Type B pancreatic cell (in vitro differentiated cells): ENCODE results near the gene TEAD3. TPM values are rescaled to one million over a fixed set of nuclear protein-coding genes. Genes with fewer than 3 reads are reported as not detected.

Experiments used
- DNase-seq: peaks from one replicate; pipeline ENCODE4 v3.0.0; 2021; ENCODE audit warnings: mixed read lengths; ENCODE audit not compliant: unreplicated experiment; ENCODE audit errors: extremely low spot score
- H3K27ac Mint-ChIP-seq: 2 replicates; pipeline ENCODE4 v1.8.0; 2021; ENCODE audit warnings: mild to moderate bottlenecking, mixed read lengths
- H3K27me3 Mint-ChIP-seq: 2 replicates; pipeline ENCODE4 v1.8.0; 2021; ENCODE audit warnings: mixed read lengths
- H3K36me3 Mint-ChIP-seq: 2 replicates; pipeline ENCODE4 v1.8.0; 2021; ENCODE audit warnings: mixed read lengths
- H3K4me1 Mint-ChIP-seq: one replicate; pipeline ENCODE4 v1.8.0; 2021; ENCODE audit warnings: mixed read lengths; ENCODE audit not compliant: unreplicated experiment
- H3K4me3 Mint-ChIP-seq: 2 replicates; pipeline ENCODE4 v1.8.0; 2021; ENCODE audit warnings: mild to moderate bottlenecking, mixed read lengths
- H3K9me3 Mint-ChIP-seq: 2 replicates; pipeline ENCODE4 v1.8.0; 2021; ENCODE audit warnings: mixed read lengths
- total RNA-seq: library from RNA; stranded (reverse); gene quantifications from 2 replicates; pipeline ENCODE4 v1.2.1, GENCODE V29; 2021; ENCODE audit warnings: low replicate concordance
- TF ChIP-seq, protein P1 (sequence below): fragments of 200-600 bp; sonication (generic); conservative IDR thresholded peaks from 2 replicates; pipeline ENCODE4 v1.5.0; 2021; ENCODE audit warnings: antibody characterized with exemption, mild to moderate bottlenecking

TEAD3 gene
- total RNA-seq, 1 donor from 2014 or later, result 49.8 TPM

DNA sequence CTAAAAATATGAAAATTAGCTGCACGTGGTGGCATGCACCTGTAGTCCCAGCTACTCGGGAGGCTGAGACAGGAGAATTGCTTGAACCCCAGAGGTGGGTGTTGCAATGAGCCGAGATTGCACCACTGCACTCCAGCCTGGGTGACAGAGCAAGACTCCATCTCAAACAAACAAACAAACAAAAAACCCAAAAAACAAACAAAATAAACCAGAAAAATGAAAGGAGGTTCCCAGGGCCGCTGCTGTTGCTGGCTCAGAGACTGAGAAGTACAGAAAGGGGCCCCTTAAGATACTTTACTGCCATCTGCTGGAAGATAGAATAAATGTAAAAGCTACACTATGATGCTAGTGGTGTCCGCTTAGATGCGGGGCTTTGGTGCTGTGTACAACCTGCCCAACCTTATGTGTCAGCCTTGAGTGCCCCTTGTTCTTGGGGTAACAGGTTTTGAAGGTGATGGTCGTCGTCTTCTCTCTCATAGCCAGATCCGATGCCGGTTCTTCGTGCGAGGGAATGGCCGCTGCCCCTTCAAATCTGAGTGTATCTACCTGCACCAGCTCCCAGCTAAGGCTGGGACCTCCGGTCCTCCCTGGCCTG, 47.5 kb downstream of the TEAD3 start:
- TF ChIP-seq, protein P1, sequence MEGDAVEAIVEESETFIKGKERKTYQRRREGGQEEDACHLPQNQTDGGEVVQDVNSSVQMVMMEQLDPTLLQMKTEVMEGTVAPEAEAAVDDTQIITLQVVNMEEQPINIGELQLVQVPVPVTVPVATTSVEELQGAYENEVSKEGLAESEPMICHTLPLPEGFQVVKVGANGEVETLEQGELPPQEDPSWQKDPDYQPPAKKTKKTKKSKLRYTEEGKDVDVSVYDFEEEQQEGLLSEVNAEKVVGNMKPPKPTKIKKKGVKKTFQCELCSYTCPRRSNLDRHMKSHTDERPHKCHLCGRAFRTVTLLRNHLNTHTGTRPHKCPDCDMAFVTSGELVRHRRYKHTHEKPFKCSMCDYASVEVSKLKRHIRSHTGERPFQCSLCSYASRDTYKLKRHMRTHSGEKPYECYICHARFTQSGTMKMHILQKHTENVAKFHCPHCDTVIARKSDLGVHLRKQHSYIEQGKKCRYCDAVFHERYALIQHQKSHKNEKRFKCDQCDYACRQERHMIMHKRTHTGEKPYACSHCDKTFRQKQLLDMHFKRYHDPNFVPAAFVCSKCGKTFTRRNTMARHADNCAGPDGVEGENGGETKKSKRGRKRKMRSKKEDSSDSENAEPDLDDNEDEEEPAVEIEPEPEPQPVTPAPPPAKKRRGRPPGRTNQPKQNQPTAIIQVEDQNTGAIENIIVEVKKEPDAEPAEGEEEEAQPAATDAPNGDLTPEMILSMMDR, result peak; percentile 81
- peaks cover 24% of the 10 kb centered on the region for H3K4me1 Mint-ChIP-seq
- no peaks in the 10 kb centered on the region for H3K36me3 Mint-ChIP-seq
- DNase-seq, result no peak
- no peaks in the 10 kb centered on the region for H3K27me3 Mint-ChIP-seq
- H3K4me3 Mint-ChIP-seq, result peak overlapping the region; percentile 57
- H3K9me3 Mint-ChIP-seq, result no peaks in the 10 kb centered on the region
- H3K27ac Mint-ChIP-seq, result no peak overlapping the region

DNA sequence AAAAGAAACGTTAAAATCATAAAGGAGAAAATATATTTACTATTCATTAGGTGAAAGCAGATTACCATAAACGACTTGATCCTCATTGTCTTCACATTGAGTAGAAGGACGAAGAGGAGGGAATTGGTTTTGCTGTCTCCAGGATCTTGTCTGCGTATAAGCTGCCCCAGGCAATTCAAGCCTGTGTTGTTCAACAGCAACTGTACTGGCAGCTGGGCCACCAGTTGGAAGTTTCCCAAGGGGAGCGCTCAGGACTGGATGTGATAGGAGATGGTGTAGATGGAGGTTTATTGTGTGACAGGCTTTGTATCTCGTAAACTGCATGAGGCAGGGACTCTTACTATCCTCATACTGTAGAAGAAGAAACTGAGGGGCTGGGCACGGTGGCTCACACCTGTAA, 48.7 kb downstream of the TEAD3 start:
- H3K9me3 Mint-ChIP-seq, result no peaks in the 10 kb centered on the region
- H3K4me3 Mint-ChIP-seq, result no peak overlapping the region
- DNase-seq, result no peak
- no peaks in the 10 kb centered on the region for H3K36me3 Mint-ChIP-seq
- peaks cover 15% of the 10 kb centered on the region for H3K4me1 Mint-ChIP-seq
- H3K27me3 Mint-ChIP-seq, result no peaks in the 10 kb centered on the region
- TF ChIP-seq, protein P1, result no peak
- H3K27ac Mint-ChIP-seq, result no peak overlapping the region

DNA sequence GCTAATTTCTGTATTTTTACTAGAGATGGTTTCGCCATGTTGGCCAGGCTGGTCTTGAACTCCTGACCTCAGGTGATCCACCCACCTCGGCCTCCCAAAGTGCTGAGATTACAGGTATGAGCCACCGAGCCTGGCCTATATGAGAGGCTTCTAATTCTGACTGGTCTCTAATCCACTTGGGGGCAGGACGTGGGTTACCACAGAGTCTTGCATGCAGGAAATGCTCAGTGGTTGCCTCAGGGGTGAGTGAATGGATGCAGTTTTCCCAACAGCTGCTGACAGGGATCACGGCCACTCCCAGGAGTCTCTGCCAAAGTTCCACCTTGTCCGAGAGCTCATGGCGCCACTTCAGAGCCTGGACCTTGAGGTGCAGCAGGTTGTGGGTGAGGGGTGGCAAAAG, 51.2 kb downstream of the TEAD3 start:
- Mint-ChIP-seq H3K27ac (no peak overlapping the region), H3K9me3 (no peaks in the 10 kb centered on the region), H3K4me1 (no peaks in the 10 kb centered on the region), H3K27me3 (no peaks in the 10 kb centered on the region), H3K4me3 (no peak overlapping the region), H3K36me3 (no peaks in the 10 kb centered on the region)
- TF ChIP-seq, protein P1, result no peak
- no peak for DNase-seq

DNA sequence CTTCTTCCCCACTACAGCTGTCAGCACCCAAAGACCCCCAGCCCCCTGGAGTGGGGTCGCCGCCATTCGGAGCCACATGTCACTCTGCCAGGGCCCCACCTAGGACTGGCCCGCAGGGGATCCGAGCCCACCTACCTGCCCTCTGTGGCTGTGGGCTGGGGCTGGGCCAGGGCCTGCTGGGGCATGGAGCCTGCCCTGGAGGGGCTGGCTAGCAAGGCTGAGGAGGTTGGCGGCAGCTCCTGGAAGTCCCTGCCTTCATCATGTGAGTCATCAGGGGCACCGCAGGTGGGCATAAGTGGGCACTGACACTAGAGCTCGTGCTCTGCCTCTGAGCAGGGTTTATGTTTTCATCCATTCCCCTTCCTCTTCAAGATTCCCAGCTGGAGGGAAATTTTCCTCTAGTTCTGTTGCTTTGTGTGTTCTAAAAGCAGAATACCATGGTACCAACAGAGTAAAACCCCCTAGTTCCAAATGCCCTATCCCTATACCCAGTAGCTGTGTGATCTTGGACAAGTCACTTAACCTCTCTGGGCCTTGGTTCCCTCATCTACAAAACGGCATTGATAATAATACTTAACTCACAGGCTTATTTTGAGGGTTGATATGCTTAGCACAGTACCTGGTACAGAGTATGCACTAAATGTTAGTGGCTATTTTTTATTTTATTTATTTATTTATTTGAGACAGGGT, 53.4 kb downstream of the TEAD3 start:
- no peak overlapping the region for H3K27ac Mint-ChIP-seq
- TF ChIP-seq, protein P1, result no peak
- H3K4me1 Mint-ChIP-seq, result no peaks in the 10 kb centered on the region
- no peak overlapping the region for H3K4me3 Mint-ChIP-seq
- no peaks in the 10 kb centered on the region for H3K36me3 Mint-ChIP-seq
- H3K9me3 Mint-ChIP-seq, result no peaks in the 10 kb centered on the region
- H3K27me3 Mint-ChIP-seq, result no peaks in the 10 kb centered on the region
- no peak for DNase-seq

DNA sequence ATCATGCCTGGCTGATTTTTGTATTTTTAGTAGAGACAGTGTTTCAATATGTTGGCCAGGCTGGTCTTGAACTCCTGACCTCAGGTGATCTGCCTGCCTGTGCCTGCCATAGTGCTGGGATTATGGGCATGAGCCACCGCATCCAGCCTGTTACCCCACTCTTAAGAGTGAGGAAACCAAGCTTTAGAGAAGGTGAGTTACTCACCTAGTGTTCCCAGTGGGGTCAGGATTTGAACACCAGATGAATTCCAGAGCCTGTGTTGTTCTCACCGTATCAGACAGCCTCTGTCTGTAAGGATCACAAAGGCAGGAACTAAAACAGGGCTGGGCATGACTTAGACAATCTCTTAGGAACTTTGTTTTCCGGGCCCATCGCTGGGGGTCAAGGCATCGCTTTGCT, 54.2 kb downstream of the TEAD3 start:
- Mint-ChIP-seq H3K4me1 (no peaks in the 10 kb centered on the region), H3K4me3 (no peak overlapping the region), H3K27ac (no peak overlapping the region), H3K27me3 (no peaks in the 10 kb centered on the region), H3K36me3 (no peaks in the 10 kb centered on the region), H3K9me3 (no peaks in the 10 kb centered on the region)
- no peak for DNase-seq
- TF ChIP-seq, protein P1, result no peak
